Duodenal mucosa (tissue), 2 donors: Measurements from ENCODE around the gene LOXHD1.

ENCODE experiments used
- H3K27ac ChIP-seq: one replicate; pipeline ENCODE4 v1.7.0; 2013; ENCODE audit warnings: low read depth, low read length
- H3K27me3 ChIP-seq, 2 donors: one replicate each; pipeline ENCODE4 v1.7.0; 2013; ENCODE audit warnings: low read length in 2 of 2, control low read depth in 1 of 2; ENCODE audit not compliant: insufficient read depth in 2 of 2, control insufficient read depth in 1 of 2
- H3K36me3 ChIP-seq, 2 donors: one replicate each; pipeline ENCODE4 v1.7.0; 2013; ENCODE audit warnings: low read length in 2 of 2, control low read depth in 1 of 2; ENCODE audit not compliant: insufficient read depth in 2 of 2, control insufficient read depth in 1 of 2
- H3K4me1 ChIP-seq, 2 donors: one replicate each; pipeline ENCODE4 v1.7.0; 2013; ENCODE audit warnings: low read length in 2 of 2, control low read depth in 1 of 2; ENCODE audit not compliant: insufficient read depth in 2 of 2, control insufficient read depth in 1 of 2
- H3K4me3 ChIP-seq, 2 donors: one replicate each; pipeline ENCODE4 v1.7.0; 2013; ENCODE audit warnings: low read length in 2 of 2, low read depth in 1 of 2
- H3K9ac ChIP-seq, 2 donors: one replicate each; pipeline ENCODE4 v1.7.0; 2013; ENCODE audit warnings: low read length in 2 of 2, low read depth in 1 of 2
- H3K9me3 ChIP-seq, 2 donors: one replicate each; pipeline ENCODE4 v1.7.0; 2013; ENCODE audit warnings: low read length in 2 of 2, control low read depth in 1 of 2; ENCODE audit not compliant: control insufficient read depth in 1 of 2

LOXHD1 gene

DNA sequence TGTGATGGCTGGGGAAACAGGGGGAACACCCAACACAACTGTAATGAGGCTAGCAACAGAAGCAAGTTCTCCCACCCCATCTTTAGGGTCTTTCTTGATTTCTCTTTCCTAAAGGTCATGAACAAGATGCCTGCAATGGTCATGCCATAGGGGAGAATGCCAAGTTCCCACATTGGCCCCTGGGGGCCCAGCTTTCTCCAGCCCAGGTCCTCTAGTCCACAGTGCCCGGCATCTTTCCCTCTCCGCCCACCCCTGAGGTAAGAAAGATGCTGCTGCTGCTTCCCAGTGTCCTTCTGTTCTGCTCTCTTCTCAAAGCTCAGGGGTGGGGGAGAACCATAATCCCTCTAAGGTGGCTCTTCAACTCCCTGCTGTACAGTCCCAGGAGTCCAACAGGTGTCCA lies 78.0 kb downstream of the LOXHD1 start:
- no peaks in the 10 kb centered on the region for H3K36me3 ChIP-seq
- no peaks in the 10 kb centered on the region for H3K27me3 ChIP-seq
- H3K4me1 ChIP-seq: no peaks in the 10 kb centered on the region
- no peak overlapping the region for H3K9ac ChIP-seq
- no peak overlapping the region for H3K27ac ChIP-seq
- peaks cover 8 to 10% of the 10 kb centered on the region in 2 donors for H3K9me3 ChIP-seq
- H3K4me3 ChIP-seq: no peak overlapping the region

- Histone ChIP-seq H3K4me3 (no peak overlapping the region), H3K4me1 (no peaks in the 10 kb centered on the region), H3K9me3 (peaks cover 8 to 10% of the 10 kb centered on the region in 2 donors), H3K27me3 (no peaks in the 10 kb centered on the region), H3K36me3 (no peaks in the 10 kb centered on the region), H3K27ac (no peak overlapping the region), H3K9ac (no peak overlapping the region)
Observed at GRCh38 chr18:46577546-46577945, 79.5 kb downstream of the LOXHD1 start.

DNA sequence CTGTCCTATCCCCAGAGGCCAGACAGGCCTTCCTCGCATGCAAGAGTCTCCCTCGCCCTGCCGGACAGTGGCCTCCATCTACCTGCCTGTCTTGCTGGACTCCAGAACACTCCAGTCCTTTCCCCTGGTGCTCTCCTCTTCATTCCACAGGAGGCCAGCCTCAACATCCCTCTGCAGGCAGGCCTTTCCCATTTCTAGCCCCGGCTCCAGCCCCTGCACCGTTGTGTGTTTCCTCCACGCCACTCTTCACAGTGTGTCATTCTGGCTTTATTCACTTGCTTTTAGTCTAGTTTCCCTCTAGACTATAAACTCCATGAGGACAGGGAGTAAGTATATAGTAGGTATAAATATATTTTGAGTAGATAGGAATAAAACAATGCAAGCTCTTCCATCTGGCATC lies 81.2 kb downstream of the LOXHD1 start:
- H3K4me1 ChIP-seq: no peaks in the 10 kb centered on the region
- H3K9ac ChIP-seq: no peak overlapping the region
- H3K4me3 ChIP-seq: no peak overlapping the region
- H3K27ac ChIP-seq: no peak overlapping the region
- no peaks in the 10 kb centered on the region for H3K9me3 ChIP-seq
- H3K27me3 ChIP-seq: no peaks in the 10 kb centered on the region
- H3K36me3 ChIP-seq: no peaks in the 10 kb centered on the region

GRCh38 chr18:46574743-46575115 lies 82.3 kb downstream of the LOXHD1 start:
- Histone ChIP-seq H3K4me1 (no peaks in the 10 kb centered on the region), H3K9me3 (no peaks in the 10 kb centered on the region), H3K9ac (no peak overlapping the region), H3K4me3 (no peak overlapping the region), H3K27ac (no peak overlapping the region), H3K27me3 (no peaks in the 10 kb centered on the region), H3K36me3 (no peaks in the 10 kb centered on the region)

GRCh38 chr18:46574000-46574742 lies 82.8 kb downstream of the LOXHD1 start:
- Histone ChIP-seq H3K27me3 (no peaks in the 10 kb centered on the region), H3K4me1 (no peaks in the 10 kb centered on the region), H3K4me3 (no peak overlapping the region), H3K36me3 (no peaks in the 10 kb centered on the region), H3K27ac (no peak overlapping the region), H3K9ac (no peak overlapping the region), H3K9me3 (no peaks in the 10 kb centered on the region)

GRCh38 chr18:46573156-46573555 lies 83.9 kb downstream of the LOXHD1 start:
- Histone ChIP-seq H3K36me3 (no peaks in the 10 kb centered on the region), H3K27ac (no peak overlapping the region), H3K4me1 (no peaks in the 10 kb centered on the region), H3K9me3 (no peaks in the 10 kb centered on the region), H3K4me3 (no peak overlapping the region), H3K27me3 (no peaks in the 10 kb centered on the region), H3K9ac (no peak overlapping the region)

DNA sequence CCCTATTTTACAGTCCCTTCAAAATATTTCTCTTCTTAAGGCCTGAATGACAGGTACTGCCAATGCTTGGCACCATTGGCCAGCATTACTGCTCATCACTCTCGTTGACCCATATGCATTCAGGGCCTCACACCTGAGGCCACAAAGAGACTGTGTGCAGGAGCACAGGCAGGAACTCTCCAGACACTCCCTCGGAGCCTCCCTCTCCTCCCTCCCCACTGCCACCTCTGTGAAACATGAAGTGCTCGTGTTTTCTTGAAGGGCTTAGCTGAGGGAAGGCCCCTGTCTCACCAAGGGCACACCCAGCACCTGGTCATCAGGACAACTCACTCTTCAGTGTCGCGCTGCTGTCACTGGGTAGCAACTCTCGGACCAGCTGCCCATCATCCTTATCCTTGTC lies 85.3 kb downstream of the LOXHD1 start:
- Histone ChIP-seq H3K27ac (no peak overlapping the region), H3K4me3 (no peak overlapping the region), H3K27me3 (no peaks in the 10 kb centered on the region), H3K9ac (no peak overlapping the region), H3K36me3 (no peaks in the 10 kb centered on the region), H3K9me3 (no peaks in the 10 kb centered on the region), H3K4me1 (no peaks in the 10 kb centered on the region)

DNA sequence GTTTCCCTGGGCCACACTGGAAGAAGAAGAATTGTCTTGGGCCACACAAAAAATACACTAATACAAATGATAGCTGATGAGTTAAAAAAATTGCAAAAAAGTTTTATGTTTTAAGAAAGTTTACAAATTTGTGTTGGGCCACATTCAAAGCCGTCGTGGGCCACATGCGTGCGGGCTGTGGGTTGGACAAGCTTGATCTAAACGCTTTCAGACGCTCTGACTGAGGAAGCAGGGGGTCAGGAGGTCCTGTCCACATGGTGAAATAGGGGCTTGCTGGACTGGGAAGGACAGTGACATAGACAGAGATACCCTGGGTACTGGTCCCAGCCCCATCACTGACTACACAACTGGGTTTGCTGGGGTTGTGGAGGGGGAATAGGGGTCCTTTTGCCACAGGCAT lies 86.4 kb downstream of the LOXHD1 start:
- Histone ChIP-seq H3K9me3 (no peaks in the 10 kb centered on the region), H3K4me3 (no peak overlapping the region), H3K27ac (no peak overlapping the region), H3K4me1 (no peaks in the 10 kb centered on the region), H3K9ac (no peak overlapping the region), H3K27me3 (no peaks in the 10 kb centered on the region), H3K36me3 (no peaks in the 10 kb centered on the region)

DNA sequence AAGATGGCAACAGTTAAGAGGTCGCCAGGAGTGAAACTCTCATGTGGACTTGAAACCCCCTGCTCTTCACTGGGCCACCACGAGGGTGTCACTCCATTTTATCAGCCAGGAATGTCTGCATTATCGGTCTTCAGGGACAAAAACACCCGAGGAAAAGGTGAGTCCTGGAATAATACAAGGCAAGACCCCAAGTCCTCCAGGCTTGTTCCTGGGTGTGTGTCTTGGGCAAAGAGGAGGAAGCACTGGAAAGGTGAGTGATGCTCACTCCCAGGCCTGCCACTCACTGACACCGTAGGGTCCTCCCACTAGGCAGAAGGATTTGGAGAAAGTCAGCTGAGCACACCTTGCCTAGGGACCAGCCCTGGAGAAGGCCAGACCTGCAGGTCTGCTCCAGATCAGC lies 86.9 kb downstream of the LOXHD1 start:
- no peaks in the 10 kb centered on the region for H3K4me1 ChIP-seq
- no peaks in the 10 kb centered on the region for H3K9me3 ChIP-seq
- H3K36me3 ChIP-seq: no peaks in the 10 kb centered on the region
- H3K4me3 ChIP-seq: no peak overlapping the region
- no peak overlapping the region for H3K27ac ChIP-seq
- H3K9ac ChIP-seq: no peak overlapping the region
- H3K27me3 ChIP-seq: no peaks in the 10 kb centered on the region

DNA sequence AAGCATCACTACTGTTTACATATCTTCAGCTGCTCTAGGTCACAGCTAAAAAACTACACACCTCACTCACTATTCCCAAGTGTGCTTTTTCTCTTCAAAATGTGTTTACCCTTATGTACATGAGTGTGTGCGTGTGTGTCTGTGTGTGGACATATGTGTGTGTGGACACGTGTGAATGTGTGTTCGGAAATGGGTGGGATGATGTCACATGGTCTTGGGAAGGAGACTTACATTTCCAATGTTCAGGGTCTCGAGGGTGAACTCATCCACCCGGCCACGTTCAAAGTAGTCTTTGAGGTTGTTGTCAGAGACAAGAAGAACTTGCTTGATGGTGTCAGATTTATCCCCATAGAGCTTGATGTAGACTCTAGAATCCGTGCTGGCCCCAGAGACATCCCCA lies 87.8 kb downstream of the LOXHD1 start:
- Histone ChIP-seq H3K36me3 (no peaks in the 10 kb centered on the region), H3K27ac (no peak overlapping the region), H3K9me3 (no peaks in the 10 kb centered on the region), H3K27me3 (no peaks in the 10 kb centered on the region), H3K4me1 (no peaks in the 10 kb centered on the region), H3K9ac (no peak overlapping the region), H3K4me3 (no peak overlapping the region)

DNA sequence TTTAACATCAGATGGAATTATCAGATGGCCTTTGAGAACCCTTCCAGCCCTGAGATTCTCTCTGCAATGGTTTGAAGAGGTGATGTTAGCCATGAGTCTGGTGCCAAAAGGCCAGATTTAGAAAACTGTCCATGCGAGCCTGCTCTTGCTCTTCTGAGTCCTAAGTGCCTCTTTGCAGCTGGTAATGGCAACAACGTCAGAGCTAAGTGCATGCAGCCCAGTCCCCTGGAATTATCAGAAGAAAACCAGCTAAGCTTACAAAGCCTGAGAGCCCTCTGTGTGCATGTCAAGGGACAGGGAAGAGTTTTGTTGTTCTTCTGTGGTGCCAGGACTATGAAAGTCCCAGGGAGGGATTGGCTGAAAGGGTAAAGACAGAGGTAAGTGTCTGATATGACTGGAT lies 89.8 kb downstream of the LOXHD1 start:
- Histone ChIP-seq H3K9me3 (no peaks in the 10 kb centered on the region), H3K36me3 (no peaks in the 10 kb centered on the region), H3K4me1 (no peaks in the 10 kb centered on the region), H3K9ac (no peak overlapping the region), H3K27ac (no peak overlapping the region), H3K27me3 (no peaks in the 10 kb centered on the region), H3K4me3 (no peak overlapping the region)
